Measurements from ENCODE around the gene MOXD1.

- TF ChIP-seq CTCF (conservative IDR thresholded peaks at IDR 0.05; ENCODE audit: low read length), result no peak
- TF ChIP-seq EZH2phosphoT487 (IDR thresholded peaks at IDR 0.05; ENCODE audit: borderline replicate concordance, low read depth, low read length), result no peak
These were observed 78.9 kb downstream of the MOXD1 start for GRCh38 chr6:132322398-132322797.
